H1 (cell line): ENCODE data around the gene CDC42BPB. TPM values are rescaled to one million over a fixed set of nuclear protein-coding genes. Genes with fewer than 3 reads are reported as not detected.

Source experiments
- CTCF ChIA-PET: fragments of 300-600 bp; sonication (Branson Sonifier 250); formaldehyde crosslinking; loops from one replicate; lab custom pipeline; 2021; ENCODE audit not compliant: partially characterized antibody; lab: Charles Lee
- POLR2A ChIA-PET: fragments of 300-600 bp; sonication (Branson Sonifier 250); formaldehyde crosslinking; loops from one replicate; lab custom pipeline; 2021; ENCODE audit warnings: inconsistent platforms; ENCODE audit not compliant: partially characterized antibody; lab: Charles Lee
- DNase-seq, 2 experiments: peaks; one replicate each; pipeline versions ENCODE4 v3.0.0 to v3.0.0-alpha.2; 2010 to 2022; ENCODE audit warnings: low spot score in 2 of 2, low read depth in 1 of 2, mixed read lengths in 1 of 2
- FAIRE-seq: peaks from 2 replicates; lab custom pipeline; 2011; peaks lifted over from hg19 to GRCh38; lab: Jason Lieb, UNC
- H2AFZ ChIP-seq: 2 replicates; pipeline ENCODE4 v1.8.1; 2012; ENCODE audit warnings: low read length, inconsistent platforms
- H2AK5ac ChIP-seq: 2 replicates; pipeline ENCODE4 v1.6.1; 2013; ENCODE audit warnings: low read depth, low read length
- H2BK120ac ChIP-seq: replicated peaks from 2 replicates; pipeline ENCODE3; 2013; ENCODE audit warnings: low read depth, low read length, inconsistent platforms
- H2BK12ac ChIP-seq: 2 replicates; pipeline ENCODE4 v1.6.1; 2013; ENCODE audit warnings: low read depth, low read length
- H2BK15ac ChIP-seq: 2 replicates; pipeline ENCODE4 v1.6.1; 2013; ENCODE audit warnings: low read length
- H2BK20ac ChIP-seq: 2 replicates; pipeline ENCODE4 v1.6.1; 2013; ENCODE audit warnings: low read length
- H2BK5ac ChIP-seq: 2 replicates; pipeline ENCODE4 v1.6.1; 2013; ENCODE audit warnings: low read depth, low read length
- H3K14ac ChIP-seq: 2 replicates; pipeline ENCODE4 v1.6.1; 2013; ENCODE audit warnings: inconsistent platforms; ENCODE audit not compliant: insufficient read length
- H3K18ac ChIP-seq: 2 replicates; pipeline ENCODE4 v1.6.1; 2013; ENCODE audit warnings: low read length; ENCODE audit errors: extremely low read depth
- H3K23ac ChIP-seq: 2 replicates; pipeline ENCODE4 v1.6.1; 2013; ENCODE audit warnings: inconsistent platforms; ENCODE audit not compliant: insufficient read length
- H3K23me2 ChIP-seq: 2 replicates; pipeline ENCODE4 v1.6.1; 2013; ENCODE audit warnings: low read depth, low read length
- H3K27ac ChIP-seq: 2 replicates; pipeline ENCODE4 v1.6.1; 2011; ENCODE audit warnings: low read depth, low read length, inconsistent platforms
- H3K27me3 ChIP-seq, 4 experiments: replicated peaks in 1 of 4; 1 replicate in 1 of 4; 2 replicates in 3 of 4; pipeline versions ENCODE4 v1.6.1 to v1.8.1; 2011 to 2013; ENCODE audit warnings: low read length in 3 of 4, mild to moderate bottlenecking in 3 of 4, inconsistent platforms in 2 of 4, mixed read lengths in 2 of 4, moderate library complexity in 1 of 4; ENCODE audit not compliant: control insufficient read depth in 3 of 4, insufficient read depth in 3 of 4; ENCODE audit errors: extremely low read depth in 1 of 4
- H3K36me3 ChIP-seq, 4 experiments: 2 replicates each; pipeline versions ENCODE4 v1.6.1 to v1.8.1; 2011 to 2013; ENCODE audit warnings: mild to moderate bottlenecking in 4 of 4, low read length in 3 of 4, moderate library complexity in 2 of 4, control low read depth in 1 of 4, inconsistent platforms in 1 of 4; ENCODE audit not compliant: insufficient read depth in 4 of 4, control insufficient read depth in 2 of 4
- H3K4ac ChIP-seq: replicated peaks from 2 replicates; pipeline ENCODE3; 2013; ENCODE audit warnings: low read length, low read depth, mixed read lengths, inconsistent platforms; ENCODE audit not compliant: insufficient read length
- H3K4me1 ChIP-seq, 4 experiments: replicated peaks in 1 of 4; 1 replicate in 1 of 4; 2 replicates in 3 of 4; pipeline versions ENCODE4 v1.6.1 to v1.8.1; 2011 to 2013; ENCODE audit warnings: low read length in 3 of 4, inconsistent platforms in 2 of 4, mixed read lengths in 1 of 4; ENCODE audit not compliant: insufficient read depth in 4 of 4, control insufficient read depth in 3 of 4
- H3K4me2 ChIP-seq, 2 experiments: 2 replicates each; pipeline versions ENCODE4 v1.6.1 to v1.8.1; 2011 to 2013; ENCODE audit warnings: low read depth in 2 of 2, low read length in 2 of 2, control low read depth in 1 of 2, inconsistent platforms in 1 of 2, mild to moderate bottlenecking in 1 of 2; ENCODE audit not compliant: insufficient read depth in 1 of 2
- H3K4me3 ChIP-seq, 4 experiments: fragments of 200-600, 300-600 bp in 1 of 4; sonication (generic), shearing (Covaris generic), sonication (Bioruptor Twin) in 1 of 4; 2 replicates each; pipeline versions ENCODE4 v1.5.1 to v1.8.1; 2011 to 2016; ENCODE audit warnings: low read length in 4 of 4, low read depth in 3 of 4, control low read depth in 2 of 4, inconsistent platforms in 2 of 4, mild to moderate bottlenecking in 2 of 4, mixed read lengths in 1 of 4, moderate library complexity in 1 of 4; ENCODE audit not compliant: insufficient read depth in 2 of 4; ENCODE audit errors: extremely low read depth in 1 of 4
- H3K56ac ChIP-seq: replicated peaks from 2 replicates; pipeline ENCODE3; 2013; ENCODE audit warnings: low read depth, mild to moderate bottlenecking, mixed read lengths, low read length, inconsistent platforms; ENCODE audit not compliant: insufficient read length
- H3K79me1 ChIP-seq: 2 replicates; pipeline ENCODE4 v1.6.1; 2013; ENCODE audit warnings: low read depth, low read length, control low read depth
- H3K79me2 ChIP-seq, 2 experiments: 2 replicates each; pipeline versions ENCODE4 v1.6.1 to v1.8.1; 2012 to 2013; ENCODE audit warnings: low read length in 2 of 2, mild to moderate bottlenecking in 2 of 2, inconsistent platforms in 1 of 2; ENCODE audit not compliant: insufficient read depth in 2 of 2, control insufficient read depth in 1 of 2
- H3K9ac ChIP-seq, 4 experiments: replicated peaks in 1 of 4; 1 replicate in 1 of 4; 2 replicates in 3 of 4; pipeline versions ENCODE4 v1.6.1 to v1.8.1; 2011 to 2013; ENCODE audit warnings: low read depth in 3 of 4, low read length in 3 of 4, control low read depth in 2 of 4, mild to moderate bottlenecking in 2 of 4, moderate library complexity in 2 of 4, inconsistent platforms in 1 of 4; ENCODE audit errors: extremely low read depth in 1 of 4
- H3K9me3 ChIP-seq, 2 experiments: 2 replicates each; pipeline versions ENCODE4 v1.6.1 to v1.8.1; 2012 to 2013; ENCODE audit warnings: mild to moderate bottlenecking in 2 of 2, moderate library complexity in 2 of 2, control low read depth in 1 of 2, inconsistent platforms in 1 of 2, low read depth in 1 of 2, low read length in 1 of 2, mixed read lengths in 1 of 2; ENCODE audit not compliant: insufficient read depth in 2 of 2
- H4K20me1 ChIP-seq, 2 experiments: replicated peaks in 1 of 2; 2 replicates each; pipeline versions ENCODE3 to v1.8.1; 2011 to 2013; ENCODE audit warnings: inconsistent platforms in 2 of 2, low read length in 2 of 2, mild to moderate bottlenecking in 1 of 2; ENCODE audit not compliant: insufficient read depth in 2 of 2, control insufficient read depth in 1 of 2
- H4K5ac ChIP-seq: 2 replicates; pipeline ENCODE4 v1.6.1; 2013; ENCODE audit warnings: low read length, low read depth, mixed read lengths, inconsistent platforms; ENCODE audit not compliant: insufficient read length
- H4K8ac ChIP-seq: 2 replicates; pipeline ENCODE4 v1.8.0; 2013; ENCODE audit warnings: mild to moderate bottlenecking, moderate library complexity, low read length, inconsistent platforms; ENCODE audit not compliant: insufficient read depth; ENCODE audit errors: extremely low read depth
- H4K91ac ChIP-seq: replicated peaks from 2 replicates; pipeline ENCODE3; 2013; ENCODE audit warnings: low read length, mixed read lengths, inconsistent platforms; ENCODE audit not compliant: insufficient read length
- BCL11A ChIP-seq, 2 experiments: IDR thresholded peaks; one replicate each; pipeline ENCODE4 v1.6.1; 2011; ENCODE audit warnings: low read depth in 2 of 2, low read length in 2 of 2, mild to moderate bottlenecking in 2 of 2
- CHD2 ChIP-seq: IDR thresholded peaks from 2 replicates; pipeline ENCODE4 v1.6.1; 2012; ENCODE audit warnings: low read length, improper control_type of control experiment
- CTCF ChIP-seq, 3 experiments: IDR thresholded peaks; 1 replicate in 2 of 3; 2 replicates in 1 of 3; pipeline versions ENCODE4 v1.5.1 to v1.6.1; 2011; ENCODE audit warnings: low read length in 3 of 3, mild to moderate bottlenecking in 3 of 3, inconsistent platforms in 2 of 3, low read depth in 1 of 3, moderate library complexity in 1 of 3; ENCODE audit not compliant: insufficient read depth in 1 of 3; ENCODE audit errors: control extremely low read depth in 1 of 3
- KDM1A ChIP-seq: fragments of 200-600, 300-600 bp; sonication (generic); IDR thresholded peaks from 2 replicates; pipeline ENCODE4 v1.7.1; 2016; ENCODE audit warnings: mild to moderate bottlenecking, low read length, borderline replicate concordance
- MAFK ChIP-seq: IDR thresholded peaks from 2 replicates; pipeline ENCODE4 v1.6.1; 2012; ENCODE audit warnings: low read depth, mild to moderate bottlenecking, improper control_type of control experiment, low read length
- PHF8 ChIP-seq: fragments of 200-600 bp; sonication (generic); conservative IDR thresholded peaks from 2 replicates; pipeline ENCODE4 v1.7.1; 2012; ENCODE audit warnings: low read depth, mild to moderate bottlenecking, inconsistent platforms, low read length, moderate library complexity
- SAP30 ChIP-seq: fragments of 300-600 bp; sonication (generic); IDR thresholded peaks from 2 replicates; pipeline ENCODE4 v1.7.1; 2012; ENCODE audit warnings: low read length, moderate library complexity, mild to moderate bottlenecking, inconsistent platforms; ENCODE audit not compliant: insufficient read depth, insufficient replicate concordance
- TAF1 ChIP-seq: IDR thresholded peaks from 2 replicates; pipeline ENCODE4 v1.6.1; 2011; ENCODE audit warnings: mild to moderate bottlenecking, low read depth, low read length
- TBP ChIP-seq: IDR thresholded peaks from 2 replicates; pipeline ENCODE4 v1.6.1; 2011; ENCODE audit warnings: low read depth, low read length, improper control_type of control experiment
- ZNF274 ChIP-seq: IDR thresholded peaks from 2 replicates; pipeline ENCODE4 v1.7.0; 2012; ENCODE audit warnings: low read length, borderline replicate concordance; ENCODE audit errors: extremely low read depth
- WGBS, 2 experiments: shearing (Covaris generic) in 1 of 2; methylation state at CpG; one replicate each; pipeline versions ENCODE4 v1.1.6 to v1.1.7; 2013 to 2015; ENCODE audit warnings: low lambda C conversion rate in 2 of 2, mixed read lengths in 2 of 2, inconsistent platforms in 1 of 2, low coverage in 1 of 2, missing lambda C conversion rate in 1 of 2; ENCODE audit not compliant: insufficient replicate concordance in 2 of 2, insufficient coverage in 1 of 2, insufficient read length in 1 of 2; ENCODE audit errors: extremely low coverage in 1 of 2, missing lambda C conversion rate in 1 of 2; 5-methylcytosine and 5-hydroxymethylcytosine counted together
- polyA plus RNA-seq, 7 experiments: library from polyadenylated mRNA; depleted of rRNA in 3 of 7; stranded (reverse) in 5 of 7; unstranded in 2 of 7; fragments of >200 nt in 5 of 7; fragments of 200-250 nt in 2 of 7; gene quantifications; 1 replicate in 5 of 7; 2 replicates in 1 of 7; 4 replicates in 1 of 7; pipeline versions ENCODE4 v1.2.1 to v1.2.3, GENCODE V29; 2011 to 2013; ENCODE audit warnings: missing spikeins in 2 of 7, mixed read lengths in 2 of 7
- total RNA-seq: library from RNA; stranded (reverse); fragmentation: NEBNext Ultra II Directional; extraction: Animal tissue kit (Norgen Biotek cat#: 25700); gene quantifications from 2 replicates; pipeline ENCODE4 v1.2.1, GENCODE V29; 2021

Gene CDC42BPB
- total and polyA plus RNA-seq, 2 of the 8 experiments (the other 6 are each of a cell fraction or from before 2014, with no cell fraction given): 51.2 to 88.2 TPM

DNA sequence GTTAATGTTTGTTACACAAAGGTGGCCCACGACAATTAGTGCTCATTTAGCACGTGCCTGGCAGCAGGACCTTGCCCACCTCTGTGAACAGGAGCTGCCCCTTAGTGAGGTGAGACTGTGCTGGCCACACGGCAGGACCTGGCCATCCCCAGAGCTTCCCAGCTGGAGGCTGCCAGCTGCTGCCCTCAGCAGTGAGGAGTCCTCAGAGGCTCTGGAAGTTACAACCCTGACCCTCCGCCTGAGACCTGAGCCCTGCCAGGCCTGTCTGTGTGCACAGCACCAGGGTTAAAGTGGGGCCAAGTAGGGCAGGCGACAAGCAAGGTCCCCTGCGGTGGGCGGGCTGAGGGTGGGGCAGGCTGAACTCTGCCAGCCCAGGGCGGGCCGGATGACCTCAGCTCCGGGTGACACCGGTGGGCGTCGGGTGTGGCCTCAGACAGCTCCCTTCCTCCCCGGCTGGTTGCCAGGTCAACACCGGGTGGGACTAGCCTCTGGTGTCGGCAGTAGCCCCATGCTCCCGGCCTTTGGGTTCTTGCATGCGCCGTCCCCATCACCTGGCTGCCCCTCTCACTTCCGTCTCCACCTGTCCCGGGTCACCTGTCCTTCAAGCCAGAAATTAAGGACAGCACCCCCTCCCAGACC, 17.5 kb upstream of the CDC42BPB start:
- CTCF ChIA-PET: interaction anchor here (0.8 to 7.0 kb wide), 26 partner anchors 9 to 917 kb away, joined by 3 to 74 read pairs (median 4); partner anchors contain the start of genes CDC42BPB and LBHD2
- Histone ChIP-seq H2BK12ac (peak overlapping the region; percentile 88; the same call in 1 of the 2 replicates), H3K27me3 (peaks cover 0 to 9% (median 3%) of the 10 kb centered on the region in 4 experiments; a peak in 1 of 7 replicates), H3K56ac (no peak overlapping the region), H4K20me1 (no peaks in the 10 kb centered on the region), H3K14ac (no peak overlapping the region), H4K5ac (no peak overlapping the region), H3K4me1 (peaks cover 0 to 6% (median 0%) of the 10 kb centered on the region in 4 experiments; a peak in 2 of 7 replicates), H2AK5ac (no peak overlapping the region), H3K79me2 (no peaks in the 10 kb centered on the region), H3K9me3 (no peaks in the 10 kb centered on the region), H3K79me1 (no peaks in the 10 kb centered on the region), H2BK20ac (no peak overlapping the region), H3K36me3 (no peaks in the 10 kb centered on the region), H3K4ac (no peak overlapping the region), H4K91ac (no peak overlapping the region), H2AFZ (peak overlapping the region; percentile 55; the same call in 1 of the 2 replicates), H2BK120ac (no peak overlapping the region), H3K4me2 (peak overlapping the region; percentile 45 to 82; a peak in 3 of 4 replicates), H3K18ac (no peak overlapping the region), H3K23ac (no peak overlapping the region), H4K8ac (peak overlapping the region; percentile 85), H3K9ac (no peak overlapping the region), H3K23me2 (peaks cover 6% of the 10 kb centered on the region; the same call in 1 of the 2 replicates), H2BK15ac (no peak overlapping the region), H3K4me3 (peak overlapping the region; percentile 38 to 79 (median 58)), H2BK5ac (no peak overlapping the region; the same call in 1 of the 2 replicates), H3K27ac (no peak overlapping the region)
- FAIRE-seq (no peak), DNase-seq (no peak)
- POLR2A ChIA-PET: interaction anchor here (1.2 kb wide), 1 partner anchor 18 kb away, joined by 4 read pairs; the partner anchor contains the start of gene CDC42BPB
- 45% methylated on average over 9 of the region's 21 CpGs; no CpG with 5 or more reads in 1 of the 2 experiments for WGBS, 2 experiments
- no peak for TF ChIP-seq KDM1A
- TF ChIP-seq TAF1: no peak
- no peak for TF ChIP-seq SAP30
- no peak for TF ChIP-seq BCL11A (IDR thresholded peaks at IDR 0.05; ENCODE audit: low read depth in 2 of 2, low read length in 2 of 2)
- no peak for TF ChIP-seq CTCF (IDR thresholded peaks at IDR 0.05; ENCODE audit: control extremely low read depth in 1 of 3, insufficient read depth in 1 of 3, low read depth in 1 of 3, low read length in 3 of 3)
- no peak for TF ChIP-seq TBP
- no peak for TF ChIP-seq PHF8
- no peak for TF ChIP-seq CHD2
- no peak for TF ChIP-seq ZNF274
- no peak for TF ChIP-seq MAFK
